Measurements from ENCODE around the gene DIO1. TPM values are rescaled to one million over a fixed set of nuclear protein-coding genes. Genes with fewer than 3 reads are reported as not detected.

The DIO1 gene
- total and polyA plus RNA-seq, 2 of the 8 experiments (the other 6 are each of a cell fraction or from before 2014, with no cell fraction given), result 0.14 TPM; not detected in 1

- TF ChIP-seq, protein P1, sequence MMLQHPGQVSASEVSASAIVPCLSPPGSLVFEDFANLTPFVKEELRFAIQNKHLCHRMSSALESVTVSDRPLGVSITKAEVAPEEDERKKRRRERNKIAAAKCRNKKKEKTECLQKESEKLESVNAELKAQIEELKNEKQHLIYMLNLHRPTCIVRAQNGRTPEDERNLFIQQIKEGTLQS (IDR thresholded peaks at IDR 0.05; ENCODE audit: insufficient read depth, low read depth, low read length), result no peak
- no peak for TF ChIP-seq EZH2 (IDR thresholded peaks at IDR 0.05; ENCODE audit: low read depth, low read length, severe bottlenecking)
- TF ChIP-seq TEAD4 (IDR thresholded peaks at IDR 0.05; ENCODE audit: low read depth, low read length), result no peak
- TF ChIP-seq SP1 (IDR thresholded peaks at IDR 0.05; ENCODE audit: low read depth, low read length), result no peak
- TF ChIP-seq SP4 (IDR thresholded peaks at IDR 0.05; ENCODE audit: low read length), result no peak
- TF ChIP-seq POLR2AphosphoS5 (IDR thresholded peaks at IDR 0.05; ENCODE audit: low read depth, low read length), result no peak
- TF ChIP-seq USF2 (IDR thresholded peaks at IDR 0.05; ENCODE audit: low read length), result no peak
These were observed 22.8 kb upstream of the DIO1 start (continued) for GRCh38 chr1:53871221-53871620.

All from H1 (cell line).